IPS DF 4.7 (cell line): Measurements from ENCODE around the gene NOL11.
"Not testable (repeated sequence)": the region's sequence is repeated elsewhere in the genome, so short reads cannot be mapped to it uniquely, and the experiment has no call there.

Experiments
- DNase-seq: peaks from one replicate; pipeline ENCODE4 v3.0.0-alpha.2; 2013; ENCODE audit warnings: low spot score; ENCODE audit errors: extremely low read depth

NOL11 gene

DNA sequence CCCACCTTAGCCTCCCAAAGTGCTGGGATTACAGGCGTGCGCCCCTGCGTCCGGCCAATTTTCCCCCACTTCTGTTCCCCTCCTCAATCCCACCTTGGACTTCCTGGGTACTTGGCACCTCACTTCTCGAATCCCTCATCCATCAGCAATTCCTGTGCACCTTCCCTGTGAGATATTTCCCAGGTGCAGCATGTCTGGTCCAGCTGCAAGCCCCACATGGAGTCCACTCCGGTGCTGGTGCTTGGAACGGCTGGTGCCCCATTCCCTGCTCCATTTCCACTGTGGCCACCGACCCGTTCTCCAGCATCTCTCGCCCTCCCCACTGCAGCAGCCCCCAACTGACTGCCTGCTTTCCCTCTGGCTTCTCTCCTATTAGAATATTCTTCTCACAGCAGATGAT, 35.3 kb downstream of the NOL11 start:
- no peak for DNase-seq

- no peak for DNase-seq
Observed at GRCh38 chr17:67754001-67754400, 36.3 kb downstream of the NOL11 start.

DNA sequence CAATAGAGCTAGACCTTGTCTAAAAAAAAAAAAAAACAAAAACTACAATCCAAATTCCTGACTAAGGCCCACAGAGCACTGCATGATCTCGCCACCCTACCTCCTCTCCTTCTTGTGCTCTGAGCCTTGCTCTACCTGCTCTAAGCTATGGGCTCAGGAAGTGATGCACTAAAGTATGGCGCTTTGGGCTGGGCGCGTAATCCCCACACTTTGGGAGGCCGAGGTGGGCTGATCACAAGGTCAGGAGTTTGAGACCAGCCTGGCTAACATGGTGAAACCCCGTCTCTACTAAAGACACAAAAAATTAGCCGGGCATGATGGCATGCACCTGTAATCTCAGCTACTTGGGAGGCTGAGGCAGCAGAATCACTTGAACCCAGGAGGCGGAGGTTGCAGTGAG, 37.0 kb downstream of the NOL11 start:
- DNase-seq: not testable (repeated sequence)

- DNase-seq: not testable (repeated sequence)
Observed at GRCh38 chr17:67756766-67757165, 39.0 kb downstream of the NOL11 start.

- DNase-seq: no peak
Observed at GRCh38 chr17:67759355-67760171, 41.8 kb downstream of the NOL11 start.

DNA sequence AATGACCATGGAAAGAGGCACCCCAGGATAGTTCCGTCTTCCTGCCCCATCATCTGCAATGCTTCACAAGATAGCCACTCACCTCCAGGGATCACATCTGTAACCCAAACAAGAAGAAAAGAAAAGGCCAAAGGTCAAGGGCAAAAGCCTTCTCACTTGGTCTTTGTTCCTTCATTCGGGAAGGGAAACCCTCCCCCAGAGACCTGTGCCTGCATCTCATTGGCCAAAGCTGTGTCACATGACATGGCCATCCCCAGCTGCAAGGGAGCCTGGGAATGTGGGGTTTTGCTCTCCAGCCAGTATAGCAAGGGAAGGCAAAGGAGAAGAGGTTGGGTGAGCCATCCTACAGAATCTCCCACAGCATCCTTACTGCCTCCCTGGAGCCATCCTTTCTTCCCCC, 47.9 kb downstream of the NOL11 start:
- no peak for DNase-seq

DNA sequence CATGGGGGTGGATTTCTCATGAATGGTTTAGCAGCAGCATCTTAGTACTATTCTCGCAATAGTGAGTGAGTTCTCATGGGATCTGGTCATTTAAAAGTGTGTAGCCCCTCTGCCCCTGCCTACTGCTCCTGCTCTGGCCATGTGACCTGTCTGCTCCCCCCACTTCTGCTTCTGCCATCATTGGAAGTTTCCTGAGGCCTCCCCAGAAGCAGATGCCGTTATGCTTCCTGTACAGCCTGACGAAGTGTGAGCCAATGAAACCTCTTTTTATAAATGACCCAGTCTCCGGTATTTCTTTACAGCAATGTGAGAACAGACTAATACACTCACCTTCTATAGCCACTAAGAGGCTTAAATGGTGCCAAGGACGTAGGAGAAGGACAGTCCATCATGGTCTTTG, 51.5 kb downstream of the NOL11 start:
- no peak for DNase-seq

GRCh38 chr17:67770539-67770938, 52.8 kb downstream of the NOL11 start:
- no peak for DNase-seq

DNA sequence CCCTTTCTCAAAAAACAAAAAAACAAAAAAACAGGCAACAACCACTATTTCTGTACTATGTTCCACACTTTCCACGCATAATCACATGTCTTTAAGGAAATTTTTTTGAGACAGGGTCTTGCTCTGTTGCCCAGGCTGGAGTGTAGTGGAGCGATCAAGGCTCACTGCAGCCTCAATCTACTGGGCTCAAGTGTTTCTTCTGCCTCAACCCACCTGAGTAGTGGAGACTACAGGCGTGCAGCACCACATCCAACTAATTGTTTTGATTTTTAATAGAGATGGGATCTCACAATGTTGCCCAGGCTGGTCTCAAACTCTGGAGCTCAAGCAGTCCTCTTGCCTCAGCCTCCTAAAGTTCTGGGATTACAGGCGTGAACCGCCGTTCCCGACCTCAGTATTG, 54.9 kb downstream of the NOL11 start:
- no peak for DNase-seq

GRCh38 chr17:67773246-67773645, 55.5 kb downstream of the NOL11 start:
- no peak for DNase-seq

DNA sequence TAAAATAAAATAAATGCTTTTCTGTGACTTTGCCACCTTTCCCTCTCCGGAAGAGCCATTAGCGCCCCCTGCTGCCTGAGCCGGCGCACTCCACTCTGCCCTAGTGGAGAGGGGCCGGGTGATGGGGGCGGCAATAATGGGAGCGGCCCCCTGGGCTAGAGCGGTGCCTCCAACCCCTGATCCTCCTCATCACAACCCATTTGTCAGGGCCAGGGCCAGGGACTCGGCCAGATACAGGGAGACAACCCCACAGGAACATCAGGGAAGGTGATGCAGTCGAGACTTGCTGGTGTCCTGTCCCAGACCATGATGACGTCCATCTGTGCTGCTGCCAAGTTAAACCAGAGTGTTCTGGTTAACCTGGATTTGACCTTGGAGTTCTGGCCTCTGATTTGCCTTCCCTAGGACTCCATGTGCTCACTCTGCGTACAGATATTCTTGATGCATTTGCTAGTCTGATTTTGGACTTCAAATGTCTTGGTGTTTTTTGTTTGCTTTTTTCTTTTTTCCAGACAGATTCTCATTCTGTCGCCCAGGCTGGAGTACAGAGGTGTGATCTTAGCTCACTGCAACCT, 61.4 kb downstream of the NOL11 start:
- no peak for DNase-seq

- no peak for DNase-seq
Observed at GRCh38 chr17:67784364-67785121, 66.8 kb downstream of the NOL11 start.

- no peak for DNase-seq
Observed at GRCh38 chr17:67785122-67785477, 67.4 kb downstream of the NOL11 start.

GRCh38 chr17:67785504-67785903, 67.8 kb downstream of the NOL11 start:
- DNase-seq: no peak
